Activated CD4-positive, alpha-beta T cell treated with anti-CD3 and anti-CD28 coated beads, Interleukin-2, amount 10 ng/mL, durations not matched to agents 24 days and 14 days (primary cell): ENCODE results near the gene SH3TC2. TPM values are rescaled to one million over a fixed set of nuclear protein-coding genes. Genes with fewer than 3 reads are reported as not detected.

Experiments used
- DNase-seq: peaks from one replicate; pipeline ENCODE4 v3.0.0; 2022
- H3K27ac Mint-ChIP-seq: one replicate; pipeline ENCODE4 v1.8.0; 2022; ENCODE audit warnings: mild to moderate bottlenecking, mixed read lengths
- H3K27me3 Mint-ChIP-seq: one replicate; pipeline ENCODE4 v1.8.0; 2022; ENCODE audit warnings: mixed read lengths
- H3K36me3 Mint-ChIP-seq: one replicate; pipeline ENCODE4 v1.8.0; 2022; ENCODE audit warnings: low read depth, mild to moderate bottlenecking, mixed read lengths
- H3K4me1 Mint-ChIP-seq: one replicate; pipeline ENCODE4 v1.8.0; 2021; ENCODE audit warnings: mixed read lengths
- H3K4me3 Mint-ChIP-seq: one replicate; pipeline ENCODE4 v1.8.0; 2022; ENCODE audit warnings: mild to moderate bottlenecking, moderate library complexity, mixed read lengths
- H3K9me3 Mint-ChIP-seq: one replicate; pipeline ENCODE4 v1.8.0; 2021; ENCODE audit warnings: mixed read lengths
- intact Hi-C: fragments of 100-400 bp; cut with micrococcal nuclease; formaldehyde crosslinking; loops from one replicate; pipeline ENCODE4 v1.15.1; 2023
- total RNA-seq: library from RNA; stranded (reverse); gene quantifications from 2 replicates; pipeline ENCODE4 v1.2.3, GENCODE V29; 2022

SH3TC2 gene
- total RNA-seq, 1 donor from 2014 or later = not detected

DNA sequence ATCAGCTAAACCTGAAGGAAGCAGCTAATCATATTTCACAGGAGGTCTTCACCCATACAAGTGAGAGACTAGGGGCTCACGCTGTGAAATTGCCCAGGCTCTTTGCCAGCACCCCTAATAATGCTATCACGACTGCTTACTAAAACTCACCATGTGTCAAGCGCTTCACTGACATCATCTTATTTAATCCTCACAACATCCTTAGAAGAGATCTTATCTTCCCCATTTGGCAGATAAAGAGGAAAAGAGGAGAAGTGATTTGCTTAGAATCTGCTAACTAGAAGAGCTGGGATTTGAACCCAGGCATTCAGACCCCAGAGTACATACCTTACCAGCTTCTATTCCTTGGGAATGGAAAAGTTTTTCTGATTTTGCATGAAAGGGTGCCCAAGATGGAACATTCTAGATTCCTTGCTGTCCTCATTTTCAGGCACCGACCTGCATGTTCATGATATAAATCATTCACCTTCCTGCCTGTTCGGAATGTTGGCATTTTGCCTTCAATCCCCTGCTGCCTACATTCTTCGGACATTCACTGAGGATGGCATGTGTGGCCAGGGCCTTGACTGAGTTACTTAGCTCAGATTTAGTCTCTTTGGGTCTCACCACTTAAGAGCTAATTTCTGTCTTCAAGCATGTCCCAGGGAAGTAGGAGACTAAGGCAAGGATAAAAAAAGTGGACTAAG, 88.1 kb downstream of the SH3TC2 start:
- no peaks in the 10 kb centered on the region for H3K4me1 Mint-ChIP-seq
- no peak overlapping the region for H3K4me3 Mint-ChIP-seq
- peaks cover 7% of the 10 kb centered on the region for H3K27me3 Mint-ChIP-seq
- H3K9me3 Mint-ChIP-seq = no peaks in the 10 kb centered on the region
- H3K36me3 Mint-ChIP-seq = no peaks in the 10 kb centered on the region
- intact Hi-C loops = no loop called here
- H3K27ac Mint-ChIP-seq = no peak overlapping the region
- no peak for DNase-seq

DNA sequence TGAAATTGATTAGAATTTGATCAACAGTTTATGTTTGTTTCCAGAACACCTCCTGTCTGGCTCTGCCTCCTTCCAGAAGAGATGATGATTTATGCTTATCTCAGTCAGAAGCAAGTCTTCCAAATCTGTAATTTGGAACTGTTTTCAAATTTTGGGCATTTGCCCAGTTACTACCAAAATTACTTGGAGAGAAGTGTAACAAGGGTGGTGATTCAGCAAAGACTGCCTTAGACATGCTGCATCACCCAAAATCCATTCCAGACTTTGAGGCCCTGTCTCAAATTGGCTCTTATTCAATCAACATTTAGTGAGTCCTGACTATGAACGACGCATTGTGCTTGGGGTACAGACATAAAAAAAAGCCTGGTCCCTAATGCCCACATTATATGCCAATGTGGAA, 89.4 kb downstream of the SH3TC2 start:
- H3K27ac Mint-ChIP-seq = no peak overlapping the region
- peaks cover 7% of the 10 kb centered on the region for H3K27me3 Mint-ChIP-seq
- H3K9me3 Mint-ChIP-seq = no peaks in the 10 kb centered on the region
- no peaks in the 10 kb centered on the region for H3K36me3 Mint-ChIP-seq
- intact Hi-C loops = no loop called here
- no peak overlapping the region for H3K4me3 Mint-ChIP-seq
- H3K4me1 Mint-ChIP-seq = no peaks in the 10 kb centered on the region
- no peak for DNase-seq

- no peaks in the 10 kb centered on the region for H3K9me3 Mint-ChIP-seq
- peaks cover 10% of the 10 kb centered on the region for H3K27me3 Mint-ChIP-seq
- no peak overlapping the region for H3K27ac Mint-ChIP-seq
- H3K4me3 Mint-ChIP-seq = no peak overlapping the region
- no peaks in the 10 kb centered on the region for H3K36me3 Mint-ChIP-seq
- H3K4me1 Mint-ChIP-seq = no peaks in the 10 kb centered on the region
- intact Hi-C loops = no loop called here
- DNase-seq = no peak
Measured at GRCh38 chr5:148972974-148973374, 89.9 kb downstream of the SH3TC2 start.

GRCh38 chr5:148972396-148972795, 90.5 kb downstream of the SH3TC2 start:
- no peaks in the 10 kb centered on the region for H3K9me3 Mint-ChIP-seq
- no peak for DNase-seq
- H3K4me3 Mint-ChIP-seq = no peak overlapping the region
- H3K36me3 Mint-ChIP-seq = no peaks in the 10 kb centered on the region
- intact Hi-C loops = no loop called here
- no peaks in the 10 kb centered on the region for H3K4me1 Mint-ChIP-seq
- peaks cover 12% of the 10 kb centered on the region for H3K27me3 Mint-ChIP-seq
- H3K27ac Mint-ChIP-seq = no peak overlapping the region

GRCh38 chr5:148970876-148971275, 92.0 kb downstream of the SH3TC2 start:
- Mint-ChIP-seq H3K27me3 (peaks cover 12% of the 10 kb centered on the region), H3K36me3 (no peaks in the 10 kb centered on the region), H3K9me3 (no peaks in the 10 kb centered on the region), H3K4me3 (no peak overlapping the region), H3K27ac (no peak overlapping the region), H3K4me1 (no peaks in the 10 kb centered on the region)
- intact Hi-C loops = no loop called here
- no peak for DNase-seq

- intact Hi-C loops = no loop called here
- H3K27me3 Mint-ChIP-seq = peaks cover 12% of the 10 kb centered on the region
- H3K4me1 Mint-ChIP-seq = no peaks in the 10 kb centered on the region
Measured at GRCh38 chr5:148970228-148970627, 92.6 kb downstream of the SH3TC2 start.

GRCh38 chr5:148969291-148969690, 93.6 kb downstream of the SH3TC2 start:
- DNase-seq = no peak
- Mint-ChIP-seq H3K27me3 (peaks cover 12% of the 10 kb centered on the region), H3K4me1 (no peaks in the 10 kb centered on the region), H3K36me3 (no peaks in the 10 kb centered on the region), H3K27ac (no peak overlapping the region), H3K4me3 (no peak overlapping the region), H3K9me3 (no peaks in the 10 kb centered on the region)
- intact Hi-C loops = no loop called here

More at GRCh38 chr5:148970228-148970627, 92.6 kb downstream of the SH3TC2 start:
- no peaks in the 10 kb centered on the region for H3K36me3 Mint-ChIP-seq
- H3K27ac Mint-ChIP-seq = no peak overlapping the region
- no peak for DNase-seq
- H3K9me3 Mint-ChIP-seq = no peaks in the 10 kb centered on the region
- no peak overlapping the region for H3K4me3 Mint-ChIP-seq

DNA sequence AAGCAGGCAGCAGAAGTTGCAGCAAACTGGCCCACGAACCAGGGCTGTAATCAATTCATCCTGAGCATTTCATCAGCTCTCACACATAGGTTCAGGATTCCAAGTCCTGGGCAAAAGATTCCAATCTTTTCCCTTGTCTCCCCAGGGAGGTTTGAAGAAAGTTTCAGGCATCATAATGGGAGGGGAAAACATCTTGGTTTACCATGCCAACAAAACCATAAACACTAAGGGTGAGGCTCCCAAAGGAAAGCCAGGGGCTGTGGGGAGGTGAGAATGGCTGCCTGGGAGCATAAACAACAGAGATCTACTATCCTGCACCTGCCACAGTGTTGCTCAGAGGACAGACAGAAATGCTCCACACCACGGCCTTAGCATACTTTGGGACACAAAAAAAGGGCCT, 94.6 kb downstream of the SH3TC2 start:
- Mint-ChIP-seq H3K27me3 (peaks cover 10% of the 10 kb centered on the region), H3K4me1 (peaks cover 5% of the 10 kb centered on the region), H3K36me3 (no peaks in the 10 kb centered on the region), H3K4me3 (no peak overlapping the region), H3K9me3 (peaks cover 5% of the 10 kb centered on the region), H3K27ac (no peak overlapping the region)
- intact Hi-C loops = no loop called here
- no peak for DNase-seq

DNA sequence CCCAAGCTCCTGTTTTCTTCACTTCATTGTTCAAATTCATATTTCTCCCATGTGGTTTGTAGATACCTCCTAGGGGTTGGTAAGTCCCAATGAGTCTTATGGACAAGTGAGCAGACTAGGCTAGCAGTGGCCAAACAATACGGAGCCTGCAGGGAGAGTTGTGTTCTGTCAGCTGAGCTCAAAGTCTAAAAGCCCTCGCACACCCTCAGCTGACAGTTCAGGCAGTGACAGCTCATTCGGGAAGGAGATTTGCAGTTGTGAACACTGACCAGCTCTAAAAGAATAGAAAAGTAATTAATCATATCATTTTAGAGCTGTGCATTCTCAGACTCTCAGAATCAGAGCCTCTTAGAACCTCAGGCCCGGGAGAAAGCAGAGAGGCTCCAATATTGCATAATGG, 95.1 kb downstream of the SH3TC2 start:
- H3K27me3 Mint-ChIP-seq = peaks cover 8% of the 10 kb centered on the region
- no peak for DNase-seq
- H3K9me3 Mint-ChIP-seq = peaks cover 5% of the 10 kb centered on the region
- H3K4me1 Mint-ChIP-seq = peaks cover 5% of the 10 kb centered on the region
- H3K4me3 Mint-ChIP-seq = no peak overlapping the region
- no peaks in the 10 kb centered on the region for H3K36me3 Mint-ChIP-seq
- H3K27ac Mint-ChIP-seq = no peak overlapping the region
- intact Hi-C loops = no loop called here

GRCh38 chr5:148966938-148967337, 95.9 kb downstream of the SH3TC2 start:
- Mint-ChIP-seq H3K4me3 (no peak overlapping the region), H3K9me3 (peaks cover 5% of the 10 kb centered on the region), H3K27me3 (peaks cover 6% of the 10 kb centered on the region), H3K4me1 (peaks cover 5% of the 10 kb centered on the region), H3K27ac (no peak overlapping the region), H3K36me3 (no peaks in the 10 kb centered on the region)
- DNase-seq = no peak
- intact Hi-C loops = no loop called here

DNA sequence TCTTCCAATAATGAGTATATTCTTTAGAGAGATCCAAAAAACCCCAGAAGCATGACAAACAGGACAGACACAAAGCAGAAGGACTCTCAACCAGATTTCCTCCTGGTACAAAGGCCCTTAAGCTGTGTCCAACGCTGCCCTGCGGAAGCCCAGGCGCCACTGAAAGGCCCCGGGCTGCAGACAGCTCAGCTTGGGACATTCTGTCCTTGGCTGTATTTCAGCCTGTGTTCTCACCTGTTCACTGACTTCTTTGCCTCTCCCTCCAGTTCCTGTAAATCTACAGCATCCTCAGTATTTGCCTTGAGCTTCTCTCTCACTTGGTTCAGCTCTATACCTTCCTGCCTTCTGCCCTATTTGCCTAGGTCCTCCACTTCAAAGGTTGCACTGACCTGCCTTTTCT, 96.5 kb downstream of the SH3TC2 start:
- no peak overlapping the region for H3K27ac Mint-ChIP-seq
- H3K4me3 Mint-ChIP-seq = no peak overlapping the region
- no peaks in the 10 kb centered on the region for H3K36me3 Mint-ChIP-seq
- intact Hi-C loops = no loop called here
- peaks cover 5% of the 10 kb centered on the region for H3K4me1 Mint-ChIP-seq
- peaks cover 5% of the 10 kb centered on the region for H3K27me3 Mint-ChIP-seq
- peaks cover 5% of the 10 kb centered on the region for H3K9me3 Mint-ChIP-seq
- DNase-seq = no peak

- no peak overlapping the region for H3K4me3 Mint-ChIP-seq
- intact Hi-C loops = no loop called here
Measured at GRCh38 chr5:148965511-148966265, 97.2 kb downstream of the SH3TC2 start.

DNA sequence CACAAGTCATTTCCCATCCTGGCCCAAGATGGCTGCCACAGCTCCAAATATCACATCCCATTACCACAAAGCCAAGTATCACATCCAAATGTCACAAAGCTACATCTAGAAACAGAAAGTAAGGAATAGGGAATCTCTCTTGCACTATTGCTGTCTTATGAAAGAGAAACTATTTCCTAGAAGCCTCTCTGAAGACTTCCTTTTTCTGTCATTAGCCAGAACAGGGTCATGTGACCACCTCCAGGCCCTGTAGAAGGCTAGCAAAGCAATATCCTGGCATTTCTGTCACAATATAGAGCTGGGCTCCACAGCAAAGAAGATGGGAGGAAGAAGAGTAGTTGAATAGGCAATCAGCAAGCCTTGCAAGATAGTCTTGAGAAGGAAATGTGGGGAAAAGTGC, 99.2 kb downstream of the SH3TC2 start:
- H3K4me1 Mint-ChIP-seq = peaks cover 5% of the 10 kb centered on the region
- H3K4me3 Mint-ChIP-seq = no peak overlapping the region
- peaks cover 5% of the 10 kb centered on the region for H3K27me3 Mint-ChIP-seq
- no peak overlapping the region for H3K27ac Mint-ChIP-seq
- intact Hi-C loops = no loop called here
- peak; percentile 58 for DNase-seq
- no peaks in the 10 kb centered on the region for H3K36me3 Mint-ChIP-seq
- peaks cover 5% of the 10 kb centered on the region for H3K9me3 Mint-ChIP-seq

More at GRCh38 chr5:148965511-148966265, 97.2 kb downstream of the SH3TC2 start:
- Mint-ChIP-seq H3K27me3 (peaks cover 5% of the 10 kb centered on the region), H3K4me1 (peaks cover 5% of the 10 kb centered on the region), H3K36me3 (no peaks in the 10 kb centered on the region), H3K27ac (no peak overlapping the region), H3K9me3 (peaks cover 5% of the 10 kb centered on the region)
- DNase-seq = no peak

- Mint-ChIP-seq H3K9me3 (peaks cover 5% of the 10 kb centered on the region), H3K4me1 (peaks cover 5% of the 10 kb centered on the region), H3K27ac (no peak overlapping the region), H3K4me3 (no peak overlapping the region), H3K27me3 (peaks cover 2% of the 10 kb centered on the region), H3K36me3 (no peaks in the 10 kb centered on the region)
- intact Hi-C loops = no loop called here
- DNase-seq = no peak
Measured at GRCh38 chr5:148962761-148963324, 100.0 kb downstream of the SH3TC2 start.
